ENCODE data around the gene HECTD4.
A peak's percentile ranks its signal among the peaks of the same experiment; 100 is the strongest.
"Not testable (repeated sequence)": the region's sequence is repeated elsewhere in the genome, so short reads cannot be mapped to it uniquely, and the experiment has no call there.

Gene HECTD4

DNA sequence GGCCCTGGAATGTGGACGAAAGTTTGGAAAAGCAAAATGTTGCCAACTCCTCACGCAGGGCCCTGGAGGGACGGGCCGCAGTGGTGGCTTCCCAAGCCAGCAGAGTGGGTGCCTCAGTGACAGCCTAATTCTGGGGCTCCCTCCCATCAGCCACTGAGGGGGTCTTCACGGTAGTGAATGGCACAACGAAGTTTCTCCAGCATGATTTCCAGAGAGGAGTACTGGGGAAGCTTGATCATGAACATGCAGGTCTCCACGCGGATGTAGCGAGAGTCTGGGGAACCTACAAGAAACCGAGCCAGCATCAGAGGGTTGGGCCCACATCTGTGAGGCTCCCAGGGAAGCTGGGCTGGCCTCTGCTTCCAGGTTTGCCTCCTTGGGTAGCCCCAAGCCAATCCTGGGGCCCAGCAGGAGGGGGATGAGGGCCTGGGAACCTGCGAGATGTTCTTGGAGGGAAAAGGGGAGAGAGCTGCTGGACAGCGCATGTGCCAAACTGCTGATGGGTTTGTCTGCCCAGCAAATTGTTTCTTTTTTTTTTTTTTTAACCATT, 219.9 kb downstream of the HECTD4 start:
- Mint-ChIP-seq H3K4me1 (ENCODE audit: low read depth) (peaks cover 18% of the 10 kb centered on the region), H3K27ac (peak overlapping the region; percentile 57), H3K9me3 (peaks cover 21% of the 10 kb centered on the region), H3K4me3 (no peak overlapping the region), H3K36me3 (ENCODE audit: low read depth) (peaks cover 64% of the 10 kb centered on the region), H3K27me3 (no peaks in the 10 kb centered on the region)
- DNase-seq: no peak

DNA sequence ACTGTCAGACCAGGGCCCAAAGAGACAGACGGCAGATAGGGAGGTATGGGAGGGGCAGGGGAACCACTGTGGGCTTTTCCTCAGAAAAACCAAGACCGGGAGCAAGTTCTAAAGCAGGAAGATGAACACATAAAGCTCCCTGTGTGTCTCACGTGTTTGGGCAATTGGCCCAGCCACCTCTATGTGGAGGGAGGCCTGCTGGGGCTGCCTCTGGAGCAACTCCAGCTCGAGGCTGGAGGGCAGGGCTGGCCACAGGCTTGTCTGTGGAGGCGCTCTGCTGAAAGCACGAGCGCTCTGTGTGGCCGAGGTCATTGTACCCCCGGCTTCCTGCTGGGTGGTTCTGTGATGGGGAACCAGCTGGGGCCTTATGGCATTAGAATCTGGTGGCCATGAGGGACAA, 220.5 kb downstream of the HECTD4 start:
- no peaks in the 10 kb centered on the region for H3K27me3 Mint-ChIP-seq
- peaks cover 18% of the 10 kb centered on the region for H3K4me1 Mint-ChIP-seq (ENCODE audit: low read depth)
- peak overlapping the region; percentile 15 for H3K27ac Mint-ChIP-seq
- H3K4me3 Mint-ChIP-seq: no peak overlapping the region
- peaks cover 23% of the 10 kb centered on the region for H3K9me3 Mint-ChIP-seq
- DNase-seq: no peak
- H3K36me3 Mint-ChIP-seq (ENCODE audit: low read depth): peaks cover 70% of the 10 kb centered on the region

DNA sequence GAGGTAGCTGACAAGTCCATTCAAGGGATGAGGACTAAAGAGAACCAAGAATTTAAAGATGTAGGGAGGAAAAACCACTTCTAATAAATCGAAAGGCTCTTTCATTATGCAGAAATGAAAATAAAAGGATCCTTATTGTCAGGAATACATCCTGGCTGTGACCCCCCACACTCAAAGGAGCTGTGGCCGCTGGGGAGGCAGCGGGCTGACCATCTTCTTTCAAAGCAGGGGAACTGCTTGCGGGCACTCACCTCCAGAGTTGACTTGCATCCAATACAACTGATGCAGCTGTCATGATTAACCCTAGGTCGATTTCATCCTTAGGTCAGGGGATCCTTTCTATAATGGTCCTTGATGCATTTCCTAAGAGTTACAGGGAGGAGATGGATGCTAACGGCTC, 221.6 kb downstream of the HECTD4 start:
- H3K27me3 Mint-ChIP-seq: no peaks in the 10 kb centered on the region
- peaks cover 81% of the 10 kb centered on the region for H3K36me3 Mint-ChIP-seq (ENCODE audit: low read depth)
- no peak overlapping the region for H3K4me3 Mint-ChIP-seq
- H3K27ac Mint-ChIP-seq: peak overlapping the region; percentile 69
- H3K4me1 Mint-ChIP-seq (ENCODE audit: low read depth): peaks cover 22% of the 10 kb centered on the region
- peaks cover 29% of the 10 kb centered on the region for H3K9me3 Mint-ChIP-seq
- no peak for DNase-seq

DNA sequence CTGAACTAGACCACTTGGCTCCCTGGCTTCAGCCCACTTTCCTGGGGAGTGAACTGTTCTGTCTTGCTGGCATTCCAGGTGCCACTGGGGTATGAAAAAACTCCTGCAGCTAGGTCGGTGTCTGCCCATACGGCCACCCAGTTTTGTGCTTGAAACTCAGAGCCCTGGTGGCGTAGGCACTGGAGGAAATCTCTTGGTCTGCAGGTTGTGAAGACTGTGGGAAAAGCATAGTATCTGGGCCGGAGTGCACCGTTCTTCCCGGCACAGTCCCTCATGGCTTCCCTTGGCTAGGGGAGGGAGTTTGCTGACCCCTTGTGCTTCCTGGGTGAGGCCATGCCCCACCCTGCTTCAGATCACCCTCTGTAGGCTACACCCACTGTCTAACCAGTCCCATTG, 223.1 kb downstream of the HECTD4 start:
- H3K4me1 Mint-ChIP-seq (ENCODE audit: low read depth): peaks cover 22% of the 10 kb centered on the region
- H3K27ac Mint-ChIP-seq: peak overlapping the region; percentile 76
- no peak overlapping the region for H3K4me3 Mint-ChIP-seq
- DNase-seq: no peak
- peaks cover 33% of the 10 kb centered on the region for H3K9me3 Mint-ChIP-seq
- H3K36me3 Mint-ChIP-seq (ENCODE audit: low read depth): peaks cover 93% of the 10 kb centered on the region
- H3K27me3 Mint-ChIP-seq: no peaks in the 10 kb centered on the region

DNA sequence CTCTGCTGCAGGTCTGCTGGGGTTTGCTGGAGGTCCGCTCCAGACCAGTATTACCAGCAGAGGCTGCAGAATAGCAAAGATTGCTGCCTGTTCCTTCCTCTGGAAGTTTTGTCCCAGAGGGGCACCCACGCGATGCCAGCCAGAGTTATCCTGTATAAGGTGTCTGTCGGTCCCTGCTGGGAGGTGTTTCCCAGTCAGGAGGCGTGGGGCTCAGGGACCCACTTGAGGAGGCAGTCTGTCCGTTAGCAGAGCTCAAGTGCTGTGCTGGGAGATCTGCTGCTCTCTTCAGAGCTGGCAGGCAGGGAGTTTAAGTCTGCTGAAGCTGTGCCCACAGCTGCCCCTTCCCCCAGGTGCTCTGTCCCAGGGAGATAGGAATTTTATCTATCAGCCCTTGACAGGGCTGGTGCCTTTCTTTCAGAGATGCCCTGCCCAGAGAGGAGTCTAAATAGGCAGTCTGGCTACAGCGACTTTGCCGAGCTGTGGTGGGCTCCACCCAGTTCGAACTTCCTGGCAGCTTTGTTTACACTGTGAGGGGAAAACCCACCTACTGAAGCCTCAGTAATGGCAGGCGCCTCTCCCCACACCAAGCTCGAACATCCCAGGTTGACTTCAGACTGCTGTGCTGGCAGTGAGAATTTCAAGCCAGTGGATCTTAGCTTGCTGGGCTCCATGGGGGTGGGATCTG, 223.6 kb downstream of the HECTD4 start:
- not testable (repeated sequence) for H3K27me3 Mint-ChIP-seq, H3K4me3 Mint-ChIP-seq, DNase-seq
- peaks cover 22% of the 10 kb centered on the region for H3K4me1 Mint-ChIP-seq (ENCODE audit: low read depth)
- peaks cover 94% of the 10 kb centered on the region for H3K36me3 Mint-ChIP-seq (ENCODE audit: low read depth)
- peaks cover 33% of the 10 kb centered on the region for H3K9me3 Mint-ChIP-seq
- H3K27ac Mint-ChIP-seq: peak overlapping the region; percentile 76

DNA sequence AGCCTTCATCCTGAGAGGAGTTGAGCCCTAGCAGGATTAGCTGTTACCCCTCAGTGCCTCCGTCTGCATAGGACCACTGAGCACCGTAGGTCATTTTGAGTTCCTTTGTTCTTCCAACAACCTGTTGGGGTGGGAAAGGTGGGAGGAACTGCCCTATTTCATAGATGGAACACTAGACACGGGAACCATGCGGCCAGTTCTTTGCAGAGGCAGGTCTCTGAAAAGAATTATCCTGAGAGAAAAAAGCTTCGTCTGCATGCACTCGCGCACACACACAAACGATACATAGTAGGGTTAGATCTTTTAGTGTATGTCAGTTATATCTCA, 228.4 kb downstream of the HECTD4 start:
- Mint-ChIP-seq H3K36me3 (ENCODE audit: low read depth) (peaks cover 97% of the 10 kb centered on the region), H3K27ac (no peak overlapping the region), H3K27me3 (no peaks in the 10 kb centered on the region), H3K4me1 (ENCODE audit: low read depth) (peaks cover 16% of the 10 kb centered on the region), H3K4me3 (no peak overlapping the region), H3K9me3 (peaks cover 24% of the 10 kb centered on the region)
- no peak for DNase-seq

DNA sequence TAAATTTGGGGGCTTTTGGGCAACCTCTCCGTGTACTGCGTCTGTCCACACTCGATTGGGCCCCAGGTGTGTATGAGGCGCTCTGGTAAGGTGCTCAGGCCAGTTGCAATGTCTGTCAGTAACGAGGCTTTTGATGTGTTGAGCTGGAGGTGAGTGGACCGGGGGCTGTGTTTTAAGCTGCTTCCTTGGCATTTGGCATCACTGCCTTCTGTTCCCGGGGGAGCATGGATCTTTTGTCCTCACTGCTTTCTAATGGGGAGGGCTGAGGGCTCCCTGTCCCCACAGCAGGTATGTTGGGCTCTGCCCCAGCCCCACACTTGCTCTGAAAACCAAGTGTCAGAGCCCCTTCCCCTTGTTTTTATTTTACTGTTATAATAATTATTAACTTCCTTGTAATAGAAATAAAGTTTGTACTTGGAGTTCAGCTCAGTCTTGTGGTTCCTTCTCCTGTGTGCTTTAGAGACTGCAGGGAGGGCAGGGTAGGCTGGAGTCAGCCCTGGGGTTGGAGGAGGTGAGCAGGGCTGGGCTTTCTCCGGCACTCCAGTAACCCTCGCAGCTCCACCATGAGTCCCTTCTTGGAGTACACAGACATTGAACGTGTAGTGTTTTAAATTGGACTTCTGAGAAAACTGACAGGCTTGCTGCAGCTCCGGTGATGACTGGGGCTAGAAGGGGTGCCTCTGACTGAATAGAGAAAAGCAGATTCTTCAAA, 228.9 kb downstream of the HECTD4 start:
- Mint-ChIP-seq H3K27ac (no peak overlapping the region), H3K4me3 (no peak overlapping the region), H3K36me3 (ENCODE audit: low read depth) (peaks cover 97% of the 10 kb centered on the region), H3K4me1 (ENCODE audit: low read depth) (peaks cover 10% of the 10 kb centered on the region), H3K9me3 (peaks cover 22% of the 10 kb centered on the region), H3K27me3 (no peaks in the 10 kb centered on the region)
- no peak for DNase-seq

DNA sequence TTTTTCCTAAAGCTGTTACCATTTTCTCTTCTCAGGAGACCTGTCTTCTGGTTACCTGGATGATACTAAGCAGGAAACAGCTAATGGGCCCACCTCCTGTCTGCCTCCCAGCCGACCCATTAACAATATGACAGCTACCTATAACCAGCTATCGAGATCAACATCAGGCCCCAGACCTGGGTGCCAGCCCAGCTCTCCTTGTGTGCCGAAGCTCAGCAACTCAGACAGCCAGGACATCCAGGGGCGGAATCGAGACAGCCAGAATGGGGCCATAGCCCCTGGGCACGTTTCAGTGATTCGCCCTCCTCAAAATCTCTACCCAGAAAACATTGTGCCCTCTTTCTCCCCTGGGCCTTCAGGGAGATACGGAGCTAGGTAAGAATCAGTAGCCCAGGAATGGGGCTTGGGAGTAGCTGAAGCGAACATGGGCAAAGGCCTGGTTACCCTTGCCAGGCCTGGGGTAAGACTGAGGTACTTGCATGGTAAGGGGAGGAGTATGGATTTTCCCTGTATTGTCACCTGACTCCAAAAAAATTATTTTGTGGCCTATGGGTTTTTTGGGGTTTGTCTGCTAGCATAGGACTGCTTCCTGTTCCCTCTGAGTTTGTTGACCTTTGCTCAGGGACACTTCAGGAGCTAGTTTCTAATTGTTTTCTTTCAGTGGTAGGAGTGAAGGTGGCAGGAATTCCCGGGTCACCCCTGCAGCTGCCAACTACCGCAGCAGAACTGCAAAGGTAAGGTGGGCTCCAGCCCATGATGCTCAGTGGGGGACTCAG, 230.3 kb downstream of the HECTD4 start:
- Mint-ChIP-seq H3K27ac (peak overlapping the region; percentile 74), H3K4me3 (no peak overlapping the region), H3K4me1 (ENCODE audit: low read depth) (peaks cover 4% of the 10 kb centered on the region), H3K9me3 (peaks cover 12% of the 10 kb centered on the region), H3K36me3 (ENCODE audit: low read depth) (peaks cover 94% of the 10 kb centered on the region), H3K27me3 (no peaks in the 10 kb centered on the region)
- DNase-seq: no peak

DNA sequence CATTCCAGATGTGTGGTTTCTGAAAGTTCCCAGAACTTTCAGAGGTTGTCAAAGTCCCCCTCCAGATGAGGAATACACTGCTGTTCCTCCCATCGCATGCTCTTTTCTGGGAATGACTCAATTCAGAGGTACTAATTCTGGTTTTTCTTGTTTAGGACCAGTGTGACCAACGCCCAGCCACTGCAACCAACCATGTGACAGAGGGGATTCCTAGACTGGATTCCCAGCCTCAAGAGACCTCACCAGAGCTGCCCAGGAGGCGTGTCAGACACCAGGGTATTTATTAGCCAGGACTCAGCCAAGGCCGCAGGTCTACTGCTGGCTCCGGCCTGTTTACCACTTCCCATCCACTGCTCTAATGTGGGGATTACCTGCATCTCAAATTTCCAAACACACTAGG, 232.6 kb downstream of the HECTD4 start:
- H3K27me3 Mint-ChIP-seq: no peaks in the 10 kb centered on the region

DNA sequence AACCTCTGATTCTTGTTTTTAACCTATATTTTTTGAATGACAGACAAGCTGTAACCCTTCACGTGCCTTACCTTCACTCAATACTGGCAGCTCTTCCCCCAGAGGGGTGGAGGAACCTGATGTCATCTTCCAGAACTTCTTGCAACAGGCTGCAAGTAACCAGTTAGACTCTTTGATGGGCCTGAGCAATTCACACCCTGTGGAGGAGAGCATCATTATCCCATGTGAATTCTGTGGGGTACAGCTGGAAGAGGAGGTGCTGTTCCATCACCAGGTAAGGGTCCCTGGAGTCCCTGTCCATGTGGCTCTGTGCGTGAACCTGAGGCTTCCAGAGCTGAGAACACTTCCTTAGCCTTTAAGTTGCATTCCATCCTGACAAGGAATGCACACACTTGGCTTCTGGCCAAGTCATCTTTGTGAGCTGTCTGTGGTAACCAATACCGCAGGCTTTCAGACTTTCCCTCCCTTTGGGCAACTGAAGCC, 234.2 kb downstream of the HECTD4 start:
- Mint-ChIP-seq H3K4me1 (ENCODE audit: low read depth) (peaks cover 7% of the 10 kb centered on the region), H3K27ac (peak overlapping the region; percentile 64), H3K4me3 (no peak overlapping the region), H3K27me3 (no peaks in the 10 kb centered on the region), H3K9me3 (no peaks in the 10 kb centered on the region), H3K36me3 (ENCODE audit: low read depth) (peaks cover 91% of the 10 kb centered on the region)
- no peak for DNase-seq

More for the DNA sequence above, 232.6 kb downstream of the HECTD4 start:
- no peak for DNase-seq
- Mint-ChIP-seq H3K27ac (peak overlapping the region; percentile 83), H3K4me1 (ENCODE audit: low read depth) (peaks cover 7% of the 10 kb centered on the region), H3K4me3 (no peak overlapping the region), H3K36me3 (ENCODE audit: low read depth) (peaks cover 92% of the 10 kb centered on the region), H3K9me3 (peaks cover under 1% of the 10 kb centered on the region)

DNA sequence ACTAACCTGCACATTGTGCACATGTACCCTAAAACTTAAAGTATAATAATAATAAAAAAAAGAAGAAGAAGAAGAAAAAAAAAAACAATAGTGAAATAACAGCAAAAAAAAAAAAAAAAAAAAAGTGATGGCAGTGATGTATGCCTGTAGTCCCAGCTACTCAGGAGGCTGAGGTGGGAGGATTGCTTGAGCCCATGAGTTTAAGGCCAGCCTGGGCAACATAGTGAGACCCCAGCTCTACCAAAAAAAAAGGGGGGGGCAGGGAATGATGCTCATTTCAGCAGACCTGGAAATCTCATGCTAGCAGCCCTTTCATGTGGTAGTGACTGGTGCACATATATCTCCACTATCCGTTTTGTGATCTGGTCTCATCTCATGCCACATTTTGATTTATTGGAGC, 236.1 kb downstream of the HECTD4 start:
- Mint-ChIP-seq H3K27ac (peak overlapping the region; percentile 83), H3K27me3 (no peaks in the 10 kb centered on the region), H3K36me3 (ENCODE audit: low read depth) (peaks cover 90% of the 10 kb centered on the region), H3K4me3 (no peak overlapping the region), H3K9me3 (no peaks in the 10 kb centered on the region), H3K4me1 (ENCODE audit: low read depth) (peaks cover 7% of the 10 kb centered on the region)
- no peak for DNase-seq

DNA sequence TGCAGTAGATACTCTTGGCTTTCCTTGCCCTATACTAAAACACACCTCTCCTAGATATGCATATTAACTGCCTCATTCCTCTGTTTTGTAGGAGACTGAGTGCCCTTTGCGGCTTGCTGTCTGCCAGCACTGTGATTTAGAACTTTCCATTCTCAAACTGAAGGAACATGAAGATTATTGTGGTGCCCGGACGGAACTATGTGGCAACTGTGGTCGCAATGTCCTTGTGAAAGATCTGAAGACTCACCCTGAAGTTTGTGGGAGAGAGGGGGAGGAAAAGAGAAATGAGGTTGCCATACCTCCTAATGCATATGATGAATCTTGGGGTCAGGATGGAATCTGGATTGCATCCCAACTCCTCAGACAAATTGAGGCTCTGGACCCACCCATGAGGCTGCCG, 241.5 kb downstream of the HECTD4 start:
- no peak for DNase-seq
- no peaks in the 10 kb centered on the region for H3K9me3 Mint-ChIP-seq
- H3K27ac Mint-ChIP-seq: peak overlapping the region; percentile 35
- no peak overlapping the region for H3K4me3 Mint-ChIP-seq
- H3K36me3 Mint-ChIP-seq (ENCODE audit: low read depth): peaks cover 85% of the 10 kb centered on the region
- H3K4me1 Mint-ChIP-seq (ENCODE audit: low read depth): peaks cover 7% of the 10 kb centered on the region
- H3K27me3 Mint-ChIP-seq: no peaks in the 10 kb centered on the region

DNA sequence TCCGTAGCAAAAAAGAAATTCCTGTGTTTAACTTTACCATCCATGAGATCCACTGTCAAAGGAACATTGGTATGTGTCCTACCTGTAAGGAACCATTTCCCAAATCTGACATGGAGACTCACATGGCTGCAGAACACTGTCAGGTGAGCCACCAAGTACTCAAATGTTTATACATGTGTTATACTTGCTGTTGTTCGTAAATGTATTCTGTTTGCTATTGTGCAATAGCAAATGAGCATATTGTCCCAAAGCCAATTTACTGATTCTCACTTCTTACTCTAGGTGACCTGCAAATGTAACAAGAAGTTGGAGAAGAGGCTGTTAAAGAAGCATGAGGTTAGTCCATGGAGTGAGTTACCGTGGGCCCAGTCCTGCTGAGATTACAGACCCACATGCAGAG, 247.5 kb downstream of the HECTD4 start:
- Mint-ChIP-seq H3K27ac (no peak overlapping the region), H3K27me3 (no peaks in the 10 kb centered on the region), H3K4me1 (ENCODE audit: low read depth) (peaks cover 29% of the 10 kb centered on the region), H3K9me3 (no peaks in the 10 kb centered on the region), H3K36me3 (ENCODE audit: low read depth) (peaks cover 73% of the 10 kb centered on the region), H3K4me3 (no peak overlapping the region)
- no peak for DNase-seq

DNA sequence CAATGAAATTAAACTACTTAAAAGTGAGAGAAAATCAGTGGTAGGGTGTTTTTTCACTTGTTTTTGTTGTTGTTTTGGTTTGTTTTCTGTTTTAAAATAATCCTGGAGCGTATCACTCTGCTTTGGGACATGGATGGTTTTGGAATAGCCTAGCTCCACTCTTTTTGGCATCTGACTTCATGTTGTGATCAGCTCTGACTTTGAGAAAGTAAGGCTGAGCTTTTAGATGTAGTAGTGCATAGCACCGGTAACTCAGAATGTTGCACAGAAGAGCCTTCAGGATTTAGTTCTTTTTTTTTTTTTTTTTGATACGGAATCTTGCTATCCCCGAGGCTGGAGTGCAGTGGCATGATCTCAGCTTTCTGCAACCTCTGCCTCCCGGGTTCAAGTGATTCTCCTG, 248.8 kb downstream of the HECTD4 start:
- no peak for DNase-seq
- Mint-ChIP-seq H3K4me3 (no peak overlapping the region), H3K27ac (peak overlapping the region; percentile 76), H3K36me3 (ENCODE audit: low read depth) (peaks cover 65% of the 10 kb centered on the region), H3K4me1 (ENCODE audit: low read depth) (peaks cover 41% of the 10 kb centered on the region), H3K9me3 (no peaks in the 10 kb centered on the region), H3K27me3 (no peaks in the 10 kb centered on the region)
